Measurements from ENCODE around the gene SMAD6.
A peak's percentile ranks its signal among the peaks of the same experiment; 100 is the strongest.

The SMAD6 gene

GRCh38 chr15:66798426-66799061, 96.5 kb downstream of the SMAD6 start:
- no peak for TF ChIP-seq CTCF (IDR thresholded peaks at IDR 0.05; ENCODE audit: insufficient read depth, low read depth, low read length, missing control alignments)
- no peak overlapping the region for H3K4me3 ChIP-seq (ENCODE audit: low read length)
- no peak for DNase-seq (ENCODE audit: low read depth)

- no peak for DNase-seq (ENCODE audit: low read depth)
- no peak overlapping the region for H3K4me3 ChIP-seq (ENCODE audit: low read length)
- TF ChIP-seq CTCF (IDR thresholded peaks at IDR 0.05; ENCODE audit: insufficient read depth, low read depth, low read length, missing control alignments), result no peak
These were observed 97.2 kb downstream of the SMAD6 start for GRCh38 chr15:66799242-66799641.

GRCh38 chr15:66800584-66801235, 98.7 kb downstream of the SMAD6 start:
- no peak for TF ChIP-seq CTCF (IDR thresholded peaks at IDR 0.05; ENCODE audit: insufficient read depth, low read depth, low read length, missing control alignments)
- DNase-seq (ENCODE audit: low read depth), result no peak
- H3K4me3 ChIP-seq (ENCODE audit: low read length), result no peak overlapping the region

- H3K4me3 ChIP-seq (ENCODE audit: low read length), result no peak overlapping the region
- DNase-seq (ENCODE audit: low read depth), result no peak
- no peak for TF ChIP-seq CTCF (IDR thresholded peaks at IDR 0.05; ENCODE audit: insufficient read depth, low read depth, low read length, missing control alignments)
These were observed 99.2 kb downstream of the SMAD6 start for GRCh38 chr15:66801266-66801665.

GRCh38 chr15:66802025-66803001, 100.3 kb downstream of the SMAD6 start:
- DNase-seq (ENCODE audit: low read depth), result peak; percentile 8
- TF ChIP-seq CTCF (IDR thresholded peaks at IDR 0.05; ENCODE audit: insufficient read depth, low read depth, low read length, missing control alignments), result no peak
- H3K4me3 ChIP-seq (ENCODE audit: low read length), result no peak overlapping the region

- no peak overlapping the region for H3K4me3 ChIP-seq (ENCODE audit: low read length)
- DNase-seq (ENCODE audit: low read depth), result peak; percentile 87
- no peak for TF ChIP-seq CTCF (IDR thresholded peaks at IDR 0.05; ENCODE audit: insufficient read depth, low read depth, low read length, missing control alignments)
These were observed 101.2 kb downstream of the SMAD6 start for GRCh38 chr15:66803182-66803729.
